Measurements from ENCODE around the gene NECTIN2.
"Not testable (repeated sequence)": the region's sequence is repeated elsewhere in the genome, so short reads cannot be mapped to it uniquely, and the experiment has no call there.

The NECTIN2 gene

GRCh38 chr19:44884566-44884965 lies 38.5 kb downstream of the NECTIN2 start:
- DNase-seq (ENCODE audit: low spot score): no peak

GRCh38 chr19:44886141-44886540 lies 40.0 kb downstream of the NECTIN2 start:
- no peak for DNase-seq (ENCODE audit: low spot score)

GRCh38 chr19:44887648-44888047 lies 41.6 kb downstream of the NECTIN2 start:
- DNase-seq (ENCODE audit: low spot score): no peak

GRCh38 chr19:44888335-44888734 lies 42.2 kb downstream of the NECTIN2 start:
- DNase-seq (ENCODE audit: low spot score): not testable (repeated sequence)

- DNase-seq (ENCODE audit: low spot score): no peak
Observed at GRCh38 chr19:44889830-44890365, 43.8 kb downstream of the NECTIN2 start.

- DNase-seq (ENCODE audit: low spot score): peak; percentile 98
Observed at GRCh38 chr19:44890366-44891015, 44.4 kb downstream of the NECTIN2 start.

- peak; percentile 24 for DNase-seq (ENCODE audit: low spot score)
Observed at GRCh38 chr19:44891016-44891882, 45.2 kb downstream of the NECTIN2 start, which contains the start of gene TOMM40. Gene TOMM40 (plus strand): TSS chr19:44891254. CDS start chr19:44891416, 162 bp downstream.

GRCh38 chr19:44892932-44893331 lies 46.8 kb downstream of the NECTIN2 start:
- DNase-seq (ENCODE audit: low spot score): no peak

- DNase-seq (ENCODE audit: low spot score): no peak
Observed at GRCh38 chr19:44893332-44894051, 47.4 kb downstream of the NECTIN2 start.

- DNase-seq (ENCODE audit: low spot score): no peak
Observed at GRCh38 chr19:44894052-44894400, 47.9 kb downstream of the NECTIN2 start.

- DNase-seq (ENCODE audit: low spot score): no peak
Observed at GRCh38 chr19:44894946-44895345, 48.8 kb downstream of the NECTIN2 start.

- no peak for DNase-seq (ENCODE audit: low spot score)
Observed at GRCh38 chr19:44897835-44898234, 51.7 kb downstream of the NECTIN2 start.

GRCh38 chr19:44900328-44901244 lies 54.5 kb downstream of the NECTIN2 start:
- no peak for DNase-seq (ENCODE audit: low spot score)

GRCh38 chr19:44903216-44903601 lies 57.1 kb downstream of the NECTIN2 start:
- no peak for DNase-seq (ENCODE audit: low spot score)

GRCh38 chr19:44903602-44904425 lies 57.7 kb downstream of the NECTIN2 start:
- peak; percentile 86 for DNase-seq (ENCODE audit: low spot score)

GRCh38 chr19:44904426-44904994 lies 58.4 kb downstream of the NECTIN2 start:
- DNase-seq (ENCODE audit: low spot score): no peak

GRCh38 chr19:44905437-44906160 lies 59.5 kb downstream of the NECTIN2 start, which contains the start of gene APOE:
Gene APOE (plus strand): TSS chr19:44905796. CDS start chr19:44906625, 829 bp downstream.
- DNase-seq (ENCODE audit: low spot score): peak; percentile 16

- DNase-seq (ENCODE audit: low spot score): no peak
Observed at GRCh38 chr19:44907613-44908012, 61.5 kb downstream of the NECTIN2 start.

Measured in GM03348 (cell line).